HUES6 (cell line): Measurements from ENCODE around the gene GABRR3.

ENCODE experiments used
- H3K27ac ChIP-seq: 2 replicates; pipeline ENCODE4 v1.7.0; 2013; ENCODE audit warnings: low read depth, mild to moderate bottlenecking, low read length, inconsistent platforms
- H3K27me3 ChIP-seq: 2 replicates; pipeline ENCODE4 v1.6.1; 2013; ENCODE audit warnings: low read length; ENCODE audit not compliant: control insufficient read depth, insufficient read depth
- H3K36me3 ChIP-seq: 2 replicates; pipeline ENCODE4 v1.6.1; 2013; ENCODE audit warnings: low read length; ENCODE audit not compliant: control insufficient read depth, insufficient read depth
- H3K4me1 ChIP-seq: 2 replicates; pipeline ENCODE4 v1.6.1; 2013; ENCODE audit warnings: low read length; ENCODE audit not compliant: control insufficient read depth, insufficient read depth
- H3K4me3 ChIP-seq: 2 replicates; pipeline ENCODE4 v1.5.1; 2013; ENCODE audit warnings: low read depth, low read length
- H3K9ac ChIP-seq: one replicate; pipeline ENCODE4 v1.6.1; 2013; ENCODE audit warnings: mild to moderate bottlenecking, low read length
- H3K9me3 ChIP-seq: 2 replicates; pipeline ENCODE4 v1.6.1; 2013; ENCODE audit warnings: low read depth, low read length; ENCODE audit not compliant: control insufficient read depth, insufficient read depth

GABRR3 gene

DNA sequence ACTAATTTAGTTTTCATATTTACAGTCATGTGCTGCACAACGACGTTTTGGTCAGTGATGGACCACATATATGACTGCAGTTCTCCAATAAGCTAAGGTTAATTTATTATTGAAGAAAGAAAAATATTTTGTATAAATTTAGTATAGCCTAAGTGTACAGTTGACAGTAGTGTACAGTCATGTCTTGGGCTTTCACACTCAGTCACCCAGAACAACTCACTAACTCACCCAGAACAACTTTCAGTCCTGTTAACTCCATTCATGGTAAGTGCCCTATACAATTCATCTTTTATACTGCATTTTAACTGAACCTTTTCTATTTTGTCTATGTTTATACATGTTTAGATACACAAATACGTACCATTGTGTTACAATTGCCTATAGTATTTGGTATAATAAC, 3.8 kb upstream of the GABRR3 start:
- Histone ChIP-seq H3K4me3 (peak overlapping the region; percentile 81), H3K9me3 (0 out of 2 replicates have a peak, but pooled peaks cover 2% of the 10 kb centered on the region), H3K27ac (no peak overlapping the region), H3K27me3 (no peaks in the 10 kb centered on the region), H3K4me1 (0 out of 2 replicates have a peak, but pooled peaks cover 4% of the 10 kb centered on the region), H3K36me3 (no peaks in the 10 kb centered on the region), H3K9ac (no peak overlapping the region)

DNA sequence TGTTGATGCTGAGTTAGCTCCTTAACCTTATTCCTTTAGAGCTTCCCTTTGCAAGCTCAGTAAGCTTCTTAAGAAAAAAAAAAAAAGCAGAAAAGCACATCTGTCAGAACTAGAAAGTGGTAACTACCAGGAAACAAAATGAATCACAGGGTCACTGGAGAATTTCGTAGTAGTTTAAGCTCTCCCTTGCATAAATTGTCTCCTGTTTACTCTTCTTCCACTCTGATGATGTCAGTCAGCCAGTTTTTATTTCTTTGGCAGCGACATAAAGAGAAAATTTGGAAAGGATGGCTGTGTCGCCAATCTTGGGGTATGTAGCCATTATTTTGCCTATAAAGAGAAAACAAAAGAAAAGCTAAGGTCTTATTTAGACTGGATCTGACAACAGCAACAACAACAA, 3.2 kb upstream of the GABRR3 start:
- H3K4me1 ChIP-seq = 0 out of 2 replicates have a peak, but pooled peaks cover 4% of the 10 kb centered on the region
- no peak overlapping the region for H3K9ac ChIP-seq
- H3K4me3 ChIP-seq = no peak overlapping the region
- H3K36me3 ChIP-seq = no peaks in the 10 kb centered on the region
- no peaks in the 10 kb centered on the region for H3K27me3 ChIP-seq
- H3K27ac ChIP-seq = no peak overlapping the region
- 0 out of 2 replicates have a peak, but pooled peaks cover 2% of the 10 kb centered on the region for H3K9me3 ChIP-seq

DNA sequence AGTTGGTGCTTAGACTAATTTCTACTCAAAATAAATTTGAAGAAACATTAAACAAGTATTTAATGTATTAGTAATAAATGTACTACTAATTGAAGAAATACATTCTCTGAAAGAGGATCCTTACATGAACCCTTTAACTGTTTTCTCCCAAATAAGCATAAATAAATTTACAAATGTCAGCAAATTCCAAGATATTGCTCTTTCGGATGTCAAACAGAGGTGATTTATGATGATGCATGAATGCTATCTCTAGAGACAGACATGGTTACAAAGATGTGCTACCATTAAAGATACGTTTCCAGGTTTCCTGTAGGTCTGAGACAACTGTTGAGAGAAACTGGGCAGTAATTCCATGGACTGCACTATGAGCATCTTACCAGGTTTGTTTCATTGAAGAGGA, 629 bp downstream of the GABRR3 start:
- Histone ChIP-seq H3K27ac (no peak overlapping the region), H3K4me3 (no peak overlapping the region), H3K9ac (no peak overlapping the region), H3K4me1 (0 out of 2 replicates have a peak, but pooled peaks cover 4% of the 10 kb centered on the region), H3K36me3 (no peaks in the 10 kb centered on the region), H3K9me3 (no peaks in the 10 kb centered on the region), H3K27me3 (no peaks in the 10 kb centered on the region)

DNA sequence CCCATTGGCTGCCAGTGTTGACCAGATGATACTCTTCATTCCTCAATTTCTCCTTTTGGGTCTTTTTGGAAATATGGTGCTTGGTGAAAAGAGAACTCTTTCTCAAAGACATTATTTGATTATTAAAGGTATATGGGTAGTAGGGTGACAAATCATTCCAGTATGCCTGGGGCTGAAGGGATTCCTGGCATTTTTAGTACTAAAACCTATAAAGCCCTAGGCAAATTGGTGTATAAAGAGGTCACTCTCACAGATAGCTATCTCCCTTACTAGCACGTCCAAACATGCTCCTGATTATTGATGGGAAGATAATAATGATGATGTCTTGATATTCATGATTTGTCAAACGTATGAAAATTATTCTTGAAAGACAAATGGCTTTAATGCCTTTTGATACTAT, 1.1 kb downstream of the GABRR3 start:
- Histone ChIP-seq H3K4me3 (no peak overlapping the region), H3K27me3 (no peaks in the 10 kb centered on the region), H3K4me1 (0 out of 2 replicates have a peak, but pooled peaks cover 4% of the 10 kb centered on the region), H3K9ac (no peak overlapping the region), H3K27ac (no peak overlapping the region), H3K9me3 (no peaks in the 10 kb centered on the region), H3K36me3 (no peaks in the 10 kb centered on the region)

DNA sequence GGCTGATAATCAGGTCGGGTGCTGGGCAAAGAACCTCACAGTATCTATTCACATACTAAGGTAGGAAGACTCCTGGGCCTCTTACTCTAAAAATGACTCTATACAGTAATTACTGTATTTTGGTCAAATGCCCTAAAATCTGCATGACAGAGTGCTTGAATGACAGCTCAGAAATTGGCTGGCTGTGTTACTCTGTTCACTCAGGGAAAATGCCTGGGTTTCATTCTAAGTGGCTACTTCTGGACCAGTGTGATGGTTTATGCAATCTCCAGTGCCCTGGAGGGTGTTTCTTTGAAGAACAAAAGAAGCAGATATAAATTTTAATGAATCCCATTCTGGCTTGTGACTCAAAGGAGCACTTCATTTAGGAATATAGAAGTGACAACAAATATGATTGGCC, 2.2 kb downstream of the GABRR3 start:
- H3K27ac ChIP-seq = no peak overlapping the region
- H3K4me1 ChIP-seq = 0 out of 2 replicates have a peak, but pooled peaks cover 4% of the 10 kb centered on the region
- H3K27me3 ChIP-seq = no peaks in the 10 kb centered on the region
- no peak overlapping the region for H3K4me3 ChIP-seq
- no peaks in the 10 kb centered on the region for H3K9me3 ChIP-seq
- H3K9ac ChIP-seq = no peak overlapping the region
- no peaks in the 10 kb centered on the region for H3K36me3 ChIP-seq

DNA sequence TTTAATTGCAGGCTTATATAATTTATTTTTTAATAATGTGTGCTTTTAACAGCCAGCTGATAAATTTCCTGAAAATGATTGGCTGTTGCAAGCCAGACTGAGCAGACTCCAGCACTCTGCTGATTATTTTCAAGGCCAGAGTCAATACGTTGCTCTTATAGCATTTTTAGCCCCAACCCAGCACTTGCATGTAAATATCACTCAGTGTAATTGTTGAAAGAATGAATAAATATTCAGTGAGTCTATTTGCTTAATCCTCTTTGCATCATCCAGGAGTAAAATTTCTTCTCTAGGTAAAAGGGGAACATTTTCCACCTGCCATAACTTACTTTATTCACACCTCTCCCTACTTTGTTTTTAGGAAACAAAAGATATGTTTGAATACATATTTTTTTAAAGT, 2.9 kb downstream of the GABRR3 start:
- no peaks in the 10 kb centered on the region for H3K27me3 ChIP-seq
- no peak overlapping the region for H3K4me3 ChIP-seq
- 0 out of 2 replicates have a peak, but pooled peaks cover 4% of the 10 kb centered on the region for H3K4me1 ChIP-seq
- no peaks in the 10 kb centered on the region for H3K36me3 ChIP-seq
- H3K9ac ChIP-seq = no peak overlapping the region
- no peaks in the 10 kb centered on the region for H3K9me3 ChIP-seq
- H3K27ac ChIP-seq = no peak overlapping the region

DNA sequence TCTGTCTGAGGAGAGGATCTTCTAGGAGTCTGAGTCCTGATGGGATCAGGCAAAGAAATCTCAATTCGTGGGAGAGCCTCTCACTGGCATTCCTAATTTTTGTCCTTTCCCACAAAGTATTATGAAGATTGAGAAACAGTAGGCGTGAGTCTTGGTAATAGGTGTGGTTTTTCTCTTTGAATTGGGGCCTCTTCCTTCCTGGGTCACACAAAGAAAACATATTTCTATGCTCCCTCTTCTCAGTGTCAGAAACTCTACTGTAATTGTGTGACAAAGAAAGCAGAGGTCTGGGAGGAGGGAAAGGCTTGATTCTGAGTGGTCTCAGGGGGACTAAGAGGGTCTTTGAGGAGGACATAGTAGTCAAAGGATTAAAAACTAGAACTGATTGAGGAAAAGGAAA, 6.0 kb downstream of the GABRR3 start:
- Histone ChIP-seq H3K4me1 (no peaks in the 10 kb centered on the region), H3K9me3 (no peaks in the 10 kb centered on the region), H3K27ac (no peak overlapping the region), H3K9ac (no peak overlapping the region), H3K27me3 (no peaks in the 10 kb centered on the region), H3K4me3 (no peak overlapping the region), H3K36me3 (no peaks in the 10 kb centered on the region)

DNA sequence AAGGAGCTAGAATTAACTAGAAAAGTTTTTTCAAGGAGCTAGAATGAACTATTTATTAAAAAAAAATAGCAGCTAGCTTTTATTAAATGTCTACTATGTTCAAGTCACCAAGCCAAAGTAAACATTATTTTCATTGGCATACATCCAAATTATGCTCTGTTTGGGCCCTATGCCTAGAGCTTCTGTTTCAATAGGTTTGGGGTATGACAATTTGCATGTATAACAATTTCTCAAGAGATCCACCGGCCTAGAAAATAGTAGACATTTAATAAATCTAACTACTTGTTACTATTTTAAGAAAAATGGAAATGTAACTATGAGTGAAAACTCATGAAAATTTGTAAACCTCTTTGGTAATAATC, 8.0 kb downstream of the GABRR3 start:
- Histone ChIP-seq H3K27ac (no peak overlapping the region), H3K4me1 (no peaks in the 10 kb centered on the region), H3K36me3 (no peaks in the 10 kb centered on the region), H3K4me3 (no peak overlapping the region), H3K9me3 (no peaks in the 10 kb centered on the region), H3K27me3 (no peaks in the 10 kb centered on the region), H3K9ac (no peak overlapping the region)

DNA sequence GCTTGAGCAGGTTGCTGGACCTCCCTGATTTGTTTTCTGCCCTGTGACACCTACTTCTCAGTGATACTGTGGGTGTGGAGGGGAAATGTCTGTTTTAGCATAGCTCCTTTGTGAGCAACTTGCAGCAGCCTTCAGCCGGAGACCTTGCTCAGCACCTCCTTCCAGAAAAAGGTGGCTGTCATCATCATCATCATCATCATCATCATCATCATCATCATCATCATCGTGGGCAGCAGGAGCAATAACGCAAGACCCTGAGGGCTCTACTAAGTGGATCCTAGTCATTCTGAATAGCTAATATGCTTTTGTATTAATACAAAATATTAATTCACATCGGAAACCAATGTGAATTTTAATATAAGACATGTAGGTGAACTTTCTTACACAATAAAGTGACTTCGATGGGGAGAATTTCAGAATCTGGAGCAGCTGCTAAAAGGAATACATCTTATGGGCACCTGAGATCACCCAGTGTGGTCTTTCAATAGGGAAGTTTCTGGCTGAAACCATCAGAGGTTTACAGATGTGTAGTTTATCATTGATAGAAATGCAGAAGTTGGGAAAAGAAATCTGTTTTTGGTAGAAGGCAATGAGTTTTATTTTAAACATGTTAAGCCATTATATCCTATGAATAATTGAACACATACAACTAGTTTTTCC, 8.6 kb downstream of the GABRR3 start:
- no peaks in the 10 kb centered on the region for H3K4me1 ChIP-seq
- H3K4me3 ChIP-seq = no peak overlapping the region
- no peaks in the 10 kb centered on the region for H3K27me3 ChIP-seq
- H3K9me3 ChIP-seq = no peaks in the 10 kb centered on the region
- no peak overlapping the region for H3K9ac ChIP-seq
- H3K36me3 ChIP-seq = no peaks in the 10 kb centered on the region
- H3K27ac ChIP-seq = no peak overlapping the region

DNA sequence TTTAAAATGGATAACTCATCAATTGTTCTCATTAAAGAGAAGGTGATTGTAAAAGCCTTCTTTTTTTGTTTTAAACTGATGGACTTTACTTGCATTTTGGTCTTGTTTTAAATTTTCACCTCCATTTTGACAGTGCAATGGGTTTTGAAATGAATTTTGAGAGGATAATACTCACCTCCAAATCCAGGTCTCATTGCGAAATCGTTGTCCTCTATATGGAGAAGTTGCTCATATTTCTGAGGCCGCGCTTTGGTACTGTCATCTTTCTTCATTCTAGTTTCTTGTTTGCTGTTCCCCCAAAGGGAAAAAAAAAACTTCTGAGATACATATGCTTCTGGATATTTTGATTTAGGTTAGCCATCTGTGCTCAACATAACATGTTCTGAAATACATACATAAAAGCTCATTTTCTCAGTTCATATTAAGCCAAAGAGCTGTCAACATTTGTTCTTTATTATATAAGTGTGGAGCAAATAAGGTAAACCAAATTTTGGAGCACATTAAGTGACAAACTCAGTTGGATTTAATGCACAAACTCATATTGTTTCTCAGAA, 9.6 kb downstream of the GABRR3 start:
- no peaks in the 10 kb centered on the region for H3K36me3 ChIP-seq
- no peaks in the 10 kb centered on the region for H3K9me3 ChIP-seq
- H3K27me3 ChIP-seq = no peaks in the 10 kb centered on the region
- no peak overlapping the region for H3K27ac ChIP-seq
- no peak overlapping the region for H3K9ac ChIP-seq
- no peaks in the 10 kb centered on the region for H3K4me1 ChIP-seq
- H3K4me3 ChIP-seq = no peak overlapping the region

DNA sequence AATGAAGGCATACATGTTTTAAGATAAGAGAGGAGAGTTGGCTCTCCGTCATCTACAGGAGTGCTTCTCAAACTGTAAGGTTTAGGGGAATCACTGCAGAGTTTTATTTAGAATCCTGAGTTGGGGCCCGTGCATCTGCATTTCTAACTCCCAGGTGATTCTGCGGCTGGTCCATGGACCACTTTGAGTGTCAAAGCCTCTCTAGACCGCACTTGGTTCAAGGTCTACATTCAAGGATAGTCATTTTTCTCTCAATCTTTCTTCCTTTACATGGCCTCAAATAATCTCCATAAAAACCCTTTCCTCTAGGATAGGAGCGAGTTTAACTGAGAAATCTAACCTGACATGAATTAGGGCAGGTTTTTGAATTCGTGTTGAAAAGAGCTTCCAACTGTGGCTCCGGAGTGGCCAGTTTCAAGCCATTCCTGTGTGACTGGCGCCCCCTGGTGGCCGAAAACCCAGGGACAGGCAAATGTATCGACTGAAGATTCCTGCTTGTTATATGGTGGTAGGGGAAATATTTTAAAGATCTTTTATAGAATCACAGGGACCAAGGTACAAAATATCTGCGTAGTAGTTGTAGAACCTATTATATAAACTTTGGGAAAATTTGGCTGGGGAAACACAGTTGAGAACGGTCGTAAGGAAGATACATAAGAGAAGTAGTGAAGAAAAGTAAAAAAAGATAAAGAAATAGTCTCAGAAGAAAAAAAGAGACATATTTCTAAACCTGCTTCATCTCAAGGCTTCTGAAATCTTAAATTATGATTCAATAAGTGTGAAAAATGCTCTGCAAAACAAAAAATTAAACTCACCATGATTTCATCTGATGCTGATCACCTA, 11.9 kb downstream of the GABRR3 start:
- Histone ChIP-seq H3K36me3 (no peaks in the 10 kb centered on the region), H3K27me3 (no peaks in the 10 kb centered on the region), H3K9me3 (no peaks in the 10 kb centered on the region), H3K4me1 (no peaks in the 10 kb centered on the region), H3K27ac (no peak overlapping the region), H3K4me3 (no peak overlapping the region), H3K9ac (no peak overlapping the region)
